Fibroblast of skin of left biceps (primary cell): Measurements from ENCODE around the gene SUB1.

Source experiments
- DNase-seq, 2 experiments: peaks; one replicate each; pipeline ENCODE4 v3.0.0-alpha.2; 2013; ENCODE audit warnings: low read depth in 2 of 2

SUB1 gene

GRCh38 chr5:32645246-32645645, 59.9 kb downstream of the SUB1 start:
- DNase-seq: no peak

GRCh38 chr5:32646061-32646969, 61.0 kb downstream of the SUB1 start:
- peak; percentile 18 to 25 for DNase-seq

- no peak for DNase-seq
Measured at GRCh38 chr5:32651088-32651487, 65.7 kb downstream of the SUB1 start.

GRCh38 chr5:32651638-32652037, 66.3 kb downstream of the SUB1 start:
- no peak for DNase-seq
